ENCODE results near the gene ITLN2.

GRCh38 chr1:160952129-160952510, 2.5 kb downstream of the ITLN2 start:
- TF ChIP-seq ZNF24 (IDR thresholded peaks at IDR 0.05) (no peak), FIP1L1 (IDR thresholded peaks at IDR 0.05; ENCODE audit: low read depth, low read length, poor library complexity, severe bottlenecking) (no peak), FOXJ2 (tag; IDR thresholded peaks at IDR 0.05) (no peak), RAD51 (IDR thresholded peaks at IDR 0.05; ENCODE audit: borderline replicate concordance, low read depth) (no peak), HMBOX1 (IDR thresholded peaks at IDR 0.05) (no peak), SNAPC5 (CRISPR knock-in tag; IDR thresholded peaks at IDR 0.05) (no peak), COPS2 (conservative IDR thresholded peaks at IDR 0.05) (no peak), TAF1 (IDR thresholded peaks at IDR 0.05; ENCODE audit: control insufficient read depth, extremely low read depth, insufficient read depth, low read length, severe bottlenecking) (no peak), BRF1 (IDR thresholded peaks at IDR 0.05; ENCODE audit: borderline replicate concordance, extremely low read depth, insufficient read length) (no peak), ZNF57 (CRISPR knock-in tag; IDR thresholded peaks at IDR 0.05) (no peak), CTCF (IDR thresholded peaks at IDR 0.05 in 2 of 3, conservative IDR thresholded peaks at IDR 0.05 in 1 of 3; ENCODE audit: insufficient read depth in 2 of 3, low read depth in 1 of 3, low read length in 3 of 3) (no peak), FOXO4 (CRISPR knock-in tag; IDR thresholded peaks at IDR 0.05) (no peak), HMGXB4 (CRISPR knock-in tag; IDR thresholded peaks at IDR 0.05) (no peak)
